NCI-H1092 treated with DMSO at 0.1 percent for 48 hours (cell line): ENCODE data around the gene TTC9.
A peak's percentile ranks its signal among the peaks of the same experiment; 100 is the strongest.

Experiments
- DNase-seq: peaks from one replicate; lab custom pipeline; 2025; lab: John Stamatoyannopoulos, UW

Gene TTC9

GRCh38 chr14:70645892-70646291, 4.2 kb downstream of the TTC9 start:
- DNase-seq = no peak

- DNase-seq = no peak
Measured at GRCh38 chr14:70646705-70647104, 5.0 kb downstream of the TTC9 start.

GRCh38 chr14:70648346-70648745, 6.6 kb downstream of the TTC9 start:
- DNase-seq = no peak

GRCh38 chr14:70649803-70650202, 8.1 kb downstream of the TTC9 start:
- DNase-seq = no peak

- DNase-seq = no peak
Measured at GRCh38 chr14:70651522-70651921, 9.8 kb downstream of the TTC9 start.

GRCh38 chr14:70652871-70653270, 11.2 kb downstream of the TTC9 start:
- no peak for DNase-seq

- no peak for DNase-seq
Measured at GRCh38 chr14:70653662-70654061, 11.9 kb downstream of the TTC9 start.

GRCh38 chr14:70654632-70655031, 12.9 kb downstream of the TTC9 start:
- DNase-seq = no peak

- DNase-seq = no peak
Measured at GRCh38 chr14:70655110-70655826, 13.6 kb downstream of the TTC9 start.

- no peak for DNase-seq
Measured at GRCh38 chr14:70658899-70659298, 17.2 kb downstream of the TTC9 start.

- DNase-seq = no peak
Measured at GRCh38 chr14:70660967-70661893, 19.5 kb downstream of the TTC9 start.

- no peak for DNase-seq
Measured at GRCh38 chr14:70662080-70662479, 20.4 kb downstream of the TTC9 start.

- no peak for DNase-seq
Measured at GRCh38 chr14:70662816-70663215, 21.1 kb downstream of the TTC9 start.

- DNase-seq = no peak
Measured at GRCh38 chr14:70663707-70664179, 22.0 kb downstream of the TTC9 start.

- DNase-seq = no peak
Measured at GRCh38 chr14:70664698-70665447, 23.2 kb downstream of the TTC9 start.

- peak; percentile 30 for DNase-seq
Measured at GRCh38 chr14:70665448-70666360, 24.0 kb downstream of the TTC9 start.

GRCh38 chr14:70666361-70666686, 24.6 kb downstream of the TTC9 start:
- no peak for DNase-seq

- no peak for DNase-seq
Measured at GRCh38 chr14:70670992-70671651, 29.4 kb downstream of the TTC9 start.

- DNase-seq = no peak
Measured at GRCh38 chr14:70671652-70672644, 30.2 kb downstream of the TTC9 start.

GRCh38 chr14:70677341-70677740, 35.6 kb downstream of the TTC9 start:
- no peak for DNase-seq
